ENCODE measurements around the gene CRMP1. TPM values are rescaled to one million over a fixed set of nuclear protein-coding genes. Genes with fewer than 3 reads are reported as not detected.

Gene CRMP1
- total and polyA plus RNA-seq, 2 of the 8 experiments (the other 6 are each of a cell fraction or from before 2014, with no cell fraction given): 120 to 131 TPM

DNA sequence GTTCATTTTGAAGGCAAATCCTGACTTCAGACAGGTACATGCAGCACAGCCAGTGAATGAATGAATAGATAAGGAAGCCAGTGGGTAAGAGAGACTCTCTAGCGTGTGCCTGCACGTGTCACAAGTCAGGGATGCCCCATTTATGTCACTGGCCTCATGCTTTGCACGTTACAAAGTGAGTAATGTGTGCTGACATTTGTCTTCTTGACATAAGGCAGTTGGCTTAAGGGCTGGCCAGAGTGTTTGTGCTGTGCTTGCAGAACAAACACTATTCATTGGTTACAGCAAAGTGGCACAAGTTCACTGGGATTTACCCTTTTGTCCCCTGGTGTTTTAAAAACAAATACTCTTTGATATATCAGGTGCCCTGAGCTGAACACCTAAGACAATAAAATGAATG lies 55.9 kb downstream of the CRMP1 start:
- Histone ChIP-seq H3K18ac (ENCODE audit: extremely low read depth, low read length) (no peak overlapping the region), H3K79me2 (ENCODE audit: control insufficient read depth in 1 of 2, insufficient read depth in 2 of 2, low read length in 2 of 2) (no peaks in the 10 kb centered on the region), H2BK20ac (ENCODE audit: low read length) (no peak overlapping the region), H3K9me3 (ENCODE audit: insufficient read depth in 2 of 2, low read depth in 1 of 2, low read length in 1 of 2) (no peaks in the 10 kb centered on the region), H4K5ac (ENCODE audit: insufficient read length, low read depth, low read length) (no peak overlapping the region), H2BK120ac (replicated peaks; ENCODE audit: low read depth, low read length) (no peak overlapping the region), H4K8ac (ENCODE audit: extremely low read depth, insufficient read depth, low read length) (no peak overlapping the region), H2BK12ac (ENCODE audit: low read depth, low read length) (no peak overlapping the region), H3K23ac (ENCODE audit: insufficient read length) (no peak overlapping the region), H3K79me1 (ENCODE audit: low read depth, low read length) (0 out of 2 replicates have a peak, but pooled peaks cover 3% of the 10 kb centered on the region), H3K9ac (replicated peaks in 1 of 4; ENCODE audit: extremely low read depth in 1 of 4, low read depth in 3 of 4, low read length in 3 of 4) (no peak overlapping the region), H3K23me2 (ENCODE audit: low read depth, low read length) (no peaks in the 10 kb centered on the region), H3K4me3 (ENCODE audit: extremely low read depth in 1 of 4, insufficient read depth in 2 of 4, low read depth in 3 of 4, low read length in 4 of 4) (no peak overlapping the region), H2BK5ac (ENCODE audit: low read depth, low read length) (no peak overlapping the region), H4K91ac (replicated peaks; ENCODE audit: insufficient read length, low read length) (no peak overlapping the region), H3K4ac (replicated peaks; ENCODE audit: insufficient read length, low read depth, low read length) (no peak overlapping the region), H3K27me3 (replicated peaks in 1 of 4; ENCODE audit: control insufficient read depth in 3 of 4, extremely low read depth in 1 of 4, insufficient read depth in 3 of 4, low read length in 3 of 4) (no peaks in the 10 kb centered on the region), H2AFZ (ENCODE audit: low read length) (no peak overlapping the region), H3K4me1 (replicated peaks in 1 of 4; ENCODE audit: control insufficient read depth in 3 of 4, insufficient read depth in 4 of 4, low read length in 3 of 4) (no peaks in the 10 kb centered on the region), H3K27ac (ENCODE audit: low read depth, low read length) (no peak overlapping the region), H2AK5ac (ENCODE audit: low read depth, low read length) (no peak overlapping the region), H3K56ac (replicated peaks; ENCODE audit: insufficient read length, low read depth, low read length) (no peak overlapping the region), H2BK15ac (ENCODE audit: low read length) (no peak overlapping the region), H3K4me2 (ENCODE audit: insufficient read depth in 1 of 2, low read depth in 2 of 2, low read length in 2 of 2) (no peak overlapping the region), H4K20me1 (replicated peaks in 1 of 2; ENCODE audit: control insufficient read depth in 1 of 2, insufficient read depth in 2 of 2, low read length in 2 of 2) (peaks cover 2 to 5% of the 10 kb centered on the region in 2 experiments), H3K36me3 (ENCODE audit: control insufficient read depth in 2 of 4, insufficient read depth in 4 of 4, low read length in 3 of 4) (peaks cover 12 to 56% (median 48%) of the 10 kb centered on the region in 4 experiments), H3K14ac (ENCODE audit: insufficient read length) (no peak overlapping the region)
- ChIA-PET POLR2A (ENCODE audit: partially characterized antibody) (no interaction called here), CTCF (ENCODE audit: partially characterized antibody) (interaction anchor here (0.7 to 4.0 kb wide), 3 partner anchors 13 to 98 kb away, joined by 4 to 21 read pairs (median 4); no protein-coding TSS in a partner anchor)
- FAIRE-seq (no peak), DNase-seq (ENCODE audit: low read depth in 1 of 2, low spot score in 2 of 2) (no peak)
- whole genome bisulfite sequencing, 2 experiments (ENCODE audit: extremely low coverage in 1 of 2, insufficient coverage in 1 of 2, insufficient read length in 1 of 2, insufficient replicate concordance in 2 of 2, low coverage in 1 of 2, low lambda C conversion rate in 2 of 2, missing lambda C conversion rate in 1 of 2): 91% methylated on average over 3 of the region's 3 CpGs; no CpG with 5 or more reads in 1 of the 2 experiments
- TF ChIP-seq GTF2F1 (IDR thresholded peaks at IDR 0.05; ENCODE audit: borderline replicate concordance, low read depth, low read length) (no peak), EZH2 (IDR thresholded peaks at IDR 0.05; ENCODE audit: low read depth, low read length, severe bottlenecking) (no peak), KDM1A (IDR thresholded peaks at IDR 0.05; ENCODE audit: borderline replicate concordance, low read length) (no peak), TAF7 (optimal IDR thresholded peaks at IDR 0.05; ENCODE audit: borderline replicate concordance, low read depth, low read length) (no peak), POLR2AphosphoS5 (IDR thresholded peaks at IDR 0.05; ENCODE audit: low read depth, low read length) (no peak), RAD21 (IDR thresholded peaks at IDR 0.05 in 1 of 2, conservative IDR thresholded peaks at IDR 0.05 in 1 of 2; ENCODE audit: low read depth in 2 of 2, low read length in 2 of 2) (no peak), SP4 (IDR thresholded peaks at IDR 0.05; ENCODE audit: low read length) (no peak), HDAC6 (IDR thresholded peaks at IDR 0.05; ENCODE audit: low read depth, low read length) (no peak), RNF2 (IDR thresholded peaks at IDR 0.05; ENCODE audit: borderline replicate concordance, low read depth, low read length, missing control alignments, poor library complexity, severe bottlenecking) (no peak), ASH2L (IDR thresholded peaks at IDR 0.05; ENCODE audit: low read length) (no peak), SIRT6 (IDR thresholded peaks at IDR 0.05; ENCODE audit: low read length) (no peak)
- TF ChIP-seq, protein P1, sequence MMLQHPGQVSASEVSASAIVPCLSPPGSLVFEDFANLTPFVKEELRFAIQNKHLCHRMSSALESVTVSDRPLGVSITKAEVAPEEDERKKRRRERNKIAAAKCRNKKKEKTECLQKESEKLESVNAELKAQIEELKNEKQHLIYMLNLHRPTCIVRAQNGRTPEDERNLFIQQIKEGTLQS (IDR thresholded peaks at IDR 0.05; ENCODE audit: insufficient read depth, low read depth, low read length): no peak
- TF ChIP-seq, protein P2, sequence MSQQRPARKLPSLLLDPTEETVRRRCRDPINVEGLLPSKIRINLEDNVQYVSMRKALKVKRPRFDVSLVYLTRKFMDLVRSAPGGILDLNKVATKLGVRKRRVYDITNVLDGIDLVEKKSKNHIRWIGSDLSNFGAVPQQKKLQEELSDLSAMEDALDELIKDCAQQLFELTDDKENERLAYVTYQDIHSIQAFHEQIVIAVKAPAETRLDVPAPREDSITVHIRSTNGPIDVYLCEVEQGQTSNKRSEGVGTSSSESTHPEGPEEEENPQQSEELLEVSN (IDR thresholded peaks at IDR 0.05): no peak

Data from H1 (cell line).